Measurements from ENCODE around the gene ACTRT2.

Gene ACTRT2

DNA sequence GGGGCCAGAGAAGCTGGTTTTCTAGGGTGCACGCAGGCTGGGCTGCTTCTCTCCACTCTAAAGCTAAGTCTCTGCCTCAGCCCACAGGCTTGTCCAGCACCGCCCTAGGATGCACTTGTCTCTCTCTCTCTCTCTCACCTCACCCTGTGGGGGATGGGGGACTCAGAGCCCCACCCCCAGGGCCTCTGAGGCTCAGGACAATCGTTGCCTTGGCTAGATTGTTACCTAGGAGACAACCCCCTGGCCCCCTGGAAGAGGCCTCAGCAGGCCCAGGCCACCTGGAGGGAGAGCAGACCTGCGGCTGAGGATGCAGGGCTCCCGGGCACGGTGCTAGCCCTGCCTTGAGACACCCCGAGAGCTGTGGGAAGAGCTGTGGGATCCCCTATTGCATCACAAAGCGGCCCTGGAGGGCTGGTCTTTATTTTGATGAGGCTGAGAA lies at the start of gene ACTRT2:
Gene ACTRT2 (plus strand): TSS at position 235 of the 439 bp plus-strand sequence. CDS start 220 bp downstream, outside the sequence.
- no peak for DNase-seq (ENCODE audit: extremely low read depth in 1 of 2, low read depth in 1 of 2)

DNA sequence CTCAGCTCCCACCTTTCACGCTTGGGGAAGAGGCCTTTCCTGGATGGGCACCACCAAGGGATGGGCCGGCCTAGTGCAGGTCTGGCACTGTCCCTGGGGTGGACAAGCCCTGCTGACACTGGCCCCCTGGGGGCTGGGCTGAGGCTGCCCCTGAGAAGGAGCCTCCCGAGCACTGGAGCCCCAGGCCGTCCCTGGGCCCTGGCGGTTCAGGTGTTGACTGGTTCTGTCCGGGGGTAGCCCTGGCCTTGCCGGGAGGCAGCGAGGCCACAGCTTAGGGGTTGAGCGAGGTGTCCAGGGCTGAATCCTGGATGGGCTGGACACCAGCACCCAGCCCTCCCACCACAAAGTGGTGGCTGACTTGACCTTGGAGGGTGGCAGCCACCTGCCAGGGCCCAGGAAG lies 49.7 kb upstream of the ACTRT2 start:
- DNase-seq (ENCODE audit: extremely low read depth in 1 of 2, low read depth in 1 of 2) = no peak

GRCh38 chr1:2972011-2972878 lies 49.0 kb upstream of the ACTRT2 start:
- no peak for DNase-seq (ENCODE audit: extremely low read depth in 1 of 2, low read depth in 1 of 2)

DNA sequence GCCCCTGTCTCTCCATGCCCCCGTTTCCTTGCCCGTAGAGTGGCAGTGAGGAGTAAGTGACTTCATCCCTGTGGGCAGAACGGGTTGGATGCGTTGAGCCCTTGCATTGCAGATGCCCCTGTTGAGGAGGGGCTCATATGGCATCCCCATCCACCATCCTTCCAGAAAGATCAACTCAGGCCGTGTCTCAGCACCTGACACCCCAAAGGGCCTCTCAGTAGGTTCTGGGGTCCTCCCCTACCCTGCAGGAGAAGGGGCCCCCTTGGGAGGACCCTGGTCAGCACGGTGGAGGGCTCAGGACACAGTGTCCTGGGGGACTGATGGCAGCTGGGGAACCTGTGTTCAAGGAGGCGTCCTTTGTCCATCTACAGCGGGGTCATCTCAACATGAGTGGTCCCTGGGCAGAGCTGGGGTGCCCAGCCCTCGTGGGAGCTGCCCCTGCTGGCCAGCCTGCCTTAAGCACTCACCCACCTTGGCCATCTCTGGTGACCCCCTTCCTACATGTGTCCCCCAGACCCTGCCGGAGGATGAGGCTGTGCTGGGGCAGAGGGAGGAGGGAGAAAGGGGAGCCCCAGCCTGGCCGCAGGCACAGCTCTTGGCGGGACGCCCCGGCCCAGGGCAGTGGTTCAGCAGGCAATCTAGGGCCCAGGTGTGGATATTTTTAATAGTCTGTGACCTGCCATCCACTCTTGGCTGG lies 48.2 kb upstream of the ACTRT2 start:
- no peak for DNase-seq (ENCODE audit: extremely low read depth in 1 of 2, low read depth in 1 of 2)

GRCh38 chr1:2973601-2974593 lies 47.4 kb upstream of the ACTRT2 start:
- DNase-seq (ENCODE audit: extremely low read depth in 1 of 2, low read depth in 1 of 2) = no peak

DNA sequence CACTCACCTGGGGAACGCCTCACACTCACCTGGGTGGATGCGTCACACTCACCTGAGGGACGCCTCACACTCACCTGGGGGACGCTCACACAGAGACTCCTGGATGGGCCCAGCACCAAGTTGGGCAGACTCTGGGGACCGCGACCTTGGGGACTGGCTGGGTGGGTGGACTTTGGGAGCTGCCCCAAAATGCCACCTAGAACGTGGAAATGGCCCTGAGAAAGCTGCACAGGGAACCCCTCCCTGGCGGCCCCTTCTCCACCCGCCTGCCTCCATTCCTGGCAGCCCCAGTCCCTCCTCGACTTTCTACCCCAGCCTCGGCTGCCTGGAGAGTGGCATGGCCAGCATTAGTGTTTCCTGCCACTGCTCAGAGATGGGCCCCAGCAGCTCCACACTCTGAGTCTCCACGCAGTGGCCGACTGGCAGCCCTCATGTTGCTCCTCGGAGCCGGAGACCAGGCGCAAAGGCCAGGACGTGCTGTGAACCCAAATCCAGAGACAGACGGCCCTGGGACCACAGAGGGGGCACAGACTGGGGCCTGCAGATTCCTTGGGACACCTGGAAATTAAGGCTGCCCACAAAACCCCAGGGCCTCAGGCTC lies 46.5 kb upstream of the ACTRT2 start:
- no peak for DNase-seq (ENCODE audit: extremely low read depth in 1 of 2, low read depth in 1 of 2)

DNA sequence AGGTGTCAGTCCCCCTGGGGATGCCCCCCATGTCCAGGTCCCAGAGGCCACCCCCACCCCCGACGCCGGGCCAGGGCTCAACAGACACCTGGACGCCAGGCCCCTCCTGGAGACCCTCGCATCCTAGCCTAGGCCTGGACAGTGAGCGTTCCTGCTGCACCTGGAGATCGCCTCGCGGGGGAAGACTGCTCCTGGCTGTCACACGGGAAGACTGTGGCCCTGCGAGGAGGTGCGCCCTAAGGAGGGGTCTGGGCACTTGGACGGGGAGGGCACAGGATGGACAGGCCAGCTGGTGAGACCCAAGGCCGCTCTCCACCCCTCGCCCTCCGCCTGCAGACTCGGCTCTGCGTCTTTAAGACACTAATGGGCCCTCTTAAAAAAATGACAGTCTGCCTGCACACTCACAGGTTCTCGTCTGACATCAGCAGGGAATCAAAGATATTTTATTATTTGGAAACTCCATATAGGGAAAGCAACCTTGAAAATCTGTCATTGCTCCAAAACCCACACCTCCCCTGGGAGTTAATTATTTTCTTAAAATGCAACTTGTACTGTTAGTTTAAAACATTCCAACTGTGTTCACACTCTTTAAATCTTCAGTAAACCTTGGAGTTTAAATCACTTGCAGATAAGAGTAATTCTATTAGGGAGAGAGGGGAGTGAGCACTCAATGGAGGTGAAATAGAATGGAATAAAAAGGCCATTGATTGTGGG lies 45.6 kb upstream of the ACTRT2 start:
- DNase-seq (ENCODE audit: extremely low read depth in 1 of 2, low read depth in 1 of 2) = no peak

DNA sequence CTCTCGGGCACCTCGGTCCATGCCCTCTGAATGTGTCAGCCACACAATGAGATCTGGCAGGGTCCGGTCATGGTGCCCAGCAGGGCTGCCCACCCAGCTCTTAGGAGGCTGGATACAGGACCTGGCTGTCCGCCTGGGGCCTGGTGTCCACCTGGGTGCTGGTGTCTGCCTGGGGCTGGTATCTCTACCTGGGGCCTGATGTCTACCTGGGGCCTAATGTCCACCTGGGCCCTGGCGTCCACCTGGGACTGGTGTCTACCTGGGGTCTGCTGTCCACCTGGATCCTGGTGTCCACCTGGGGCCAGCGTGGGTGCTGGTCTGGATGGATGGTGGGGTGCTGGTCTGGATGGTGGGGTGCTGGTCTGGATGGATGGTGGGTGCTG lies 45.1 kb upstream of the ACTRT2 start:
- no peak for DNase-seq (ENCODE audit: extremely low read depth in 1 of 2, low read depth in 1 of 2)

GRCh38 chr1:2977886-2978611 lies 43.2 kb upstream of the ACTRT2 start:
- no peak for DNase-seq (ENCODE audit: extremely low read depth in 1 of 2, low read depth in 1 of 2)

DNA sequence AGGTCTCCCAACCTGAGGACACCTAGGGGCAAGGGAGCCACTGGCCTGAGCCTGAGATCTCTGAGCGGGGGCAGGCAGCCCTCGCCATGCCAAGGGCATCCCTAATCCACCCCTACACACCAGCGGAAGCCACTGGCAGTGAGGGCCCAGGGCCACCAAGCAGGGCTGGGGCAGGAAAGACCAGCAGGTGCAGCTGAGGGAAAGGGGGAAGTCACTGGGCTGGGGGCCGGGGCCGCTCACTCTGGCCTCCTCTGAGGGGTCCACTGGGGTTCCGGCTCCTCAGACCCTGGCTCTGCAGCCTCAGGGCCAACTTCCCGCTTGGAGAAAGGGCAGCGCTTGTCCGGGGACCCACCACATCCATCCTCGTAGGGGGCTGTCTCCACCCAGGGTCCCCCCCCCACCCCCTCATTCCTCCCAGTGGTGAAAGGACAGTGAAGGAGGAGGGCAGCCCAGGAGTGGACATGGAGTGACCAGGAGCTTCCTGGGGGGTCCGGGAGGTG lies 42.5 kb upstream of the ACTRT2 start:
- no peak for DNase-seq (ENCODE audit: extremely low read depth in 1 of 2, low read depth in 1 of 2)

- no peak for DNase-seq (ENCODE audit: extremely low read depth in 1 of 2, low read depth in 1 of 2)
Observed at GRCh38 chr1:2979191-2980072, 41.8 kb upstream of the ACTRT2 start.

DNA sequence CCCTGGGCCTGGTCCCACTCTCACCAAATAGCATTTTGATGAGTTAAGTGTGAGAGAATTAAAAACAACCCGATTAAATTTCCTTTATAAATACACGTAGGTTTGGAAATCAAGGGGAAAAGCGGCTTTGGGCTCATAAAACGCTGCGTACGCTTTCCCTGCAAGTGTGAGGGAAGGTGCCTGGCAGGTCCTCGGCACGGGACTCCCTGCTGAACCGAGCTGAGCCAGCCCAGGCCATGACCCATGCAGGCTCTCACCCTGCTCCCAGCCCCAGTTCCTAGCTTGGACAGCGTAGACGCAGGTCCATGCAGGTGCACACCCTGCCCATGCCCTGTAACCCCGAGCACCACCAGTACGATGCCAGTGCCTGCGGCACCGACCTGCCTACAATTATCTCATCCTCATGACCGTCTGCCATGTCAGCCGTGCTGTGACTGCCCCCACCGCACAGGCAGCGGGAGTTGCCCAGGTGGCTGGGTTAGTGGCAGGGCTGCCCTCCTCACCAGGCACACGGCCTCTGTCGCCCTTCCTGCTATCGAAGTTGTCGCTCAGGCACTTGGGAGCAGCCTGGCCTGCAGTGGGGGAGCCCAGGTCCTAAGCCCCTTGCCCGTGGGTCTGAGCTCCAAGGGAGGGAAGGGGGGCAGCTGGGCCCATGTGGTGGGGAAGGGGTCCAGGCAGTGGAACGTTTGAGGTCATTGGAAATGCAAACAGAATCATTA lies 41.0 kb upstream of the ACTRT2 start:
- DNase-seq (ENCODE audit: extremely low read depth in 1 of 2, low read depth in 1 of 2) = no peak

DNA sequence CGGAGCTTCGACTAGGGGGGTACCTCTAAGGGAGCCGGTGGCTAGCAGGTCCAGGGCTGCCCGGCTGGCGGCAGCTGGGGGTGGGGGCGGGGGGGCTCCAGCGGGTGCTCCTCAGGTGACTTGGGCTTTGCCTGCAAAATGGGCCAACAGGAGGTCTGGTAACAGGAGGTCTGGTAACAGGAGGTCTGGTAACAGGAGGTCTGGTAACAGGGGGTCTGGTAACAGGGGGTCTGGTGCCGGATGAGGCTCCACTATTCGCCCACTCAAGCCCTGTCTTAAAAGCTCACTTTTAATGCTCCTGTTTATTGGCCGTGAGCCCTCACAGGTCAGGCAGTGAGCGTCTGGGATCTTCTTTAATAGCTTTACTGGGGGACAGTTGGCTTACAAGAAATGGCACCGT lies 40.4 kb upstream of the ACTRT2 start:
- DNase-seq (ENCODE audit: extremely low read depth in 1 of 2, low read depth in 1 of 2) = no peak

DNA sequence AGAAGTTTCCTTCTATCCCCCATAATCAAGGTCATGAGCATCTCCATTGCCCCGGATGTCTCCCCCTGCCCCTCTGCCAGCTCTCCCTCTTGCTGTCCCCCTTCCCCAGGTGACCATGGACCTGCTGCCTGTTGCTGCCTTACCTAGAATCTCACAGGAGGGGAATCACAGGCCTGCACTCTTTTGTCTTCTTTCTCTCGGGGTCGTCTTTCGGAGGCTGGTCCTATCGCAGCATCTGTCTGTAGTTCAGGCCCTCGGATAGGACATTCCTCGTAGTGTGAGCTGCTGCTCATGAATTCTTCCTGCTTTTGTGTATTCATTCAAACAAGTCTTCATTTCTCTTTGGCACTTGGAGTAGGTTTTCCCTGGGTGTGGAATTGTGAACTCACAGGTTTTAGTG lies 39.9 kb upstream of the ACTRT2 start:
- no peak for DNase-seq (ENCODE audit: extremely low read depth in 1 of 2, low read depth in 1 of 2)

GRCh38 chr1:2981981-2982614 lies 39.2 kb upstream of the ACTRT2 start:
- no peak for DNase-seq (ENCODE audit: extremely low read depth in 1 of 2, low read depth in 1 of 2)

GRCh38 chr1:2982615-2983318 lies 38.5 kb upstream of the ACTRT2 start:
- no peak for DNase-seq (ENCODE audit: extremely low read depth in 1 of 2, low read depth in 1 of 2)
